Epidermal melanocyte (primary cell): ENCODE results near the gene BLVRA.
A peak's percentile ranks its signal among the peaks of the same experiment; 100 is the strongest.
"Not testable (repeated sequence)": the region's sequence is repeated elsewhere in the genome, so short reads cannot be mapped to it uniquely, and the experiment has no call there.

ENCODE experiments used
- DNase-seq: peaks from one replicate; pipeline ENCODE4 v3.0.0; 2011; ENCODE audit warnings: low spot score; ENCODE audit not compliant: insufficient read length

The BLVRA gene

GRCh38 chr7:43803865-43804264 is 45.4 kb downstream of the BLVRA start:
- no peak for DNase-seq

GRCh38 chr7:43808410-43808809 is 49.9 kb downstream of the BLVRA start:
- DNase-seq, result no peak

- not testable (repeated sequence) for DNase-seq
Observed at GRCh38 chr7:43810195-43810941, 51.9 kb downstream of the BLVRA start.

GRCh38 chr7:43815373-43815772 is 56.9 kb downstream of the BLVRA start:
- no peak for DNase-seq

DNA sequence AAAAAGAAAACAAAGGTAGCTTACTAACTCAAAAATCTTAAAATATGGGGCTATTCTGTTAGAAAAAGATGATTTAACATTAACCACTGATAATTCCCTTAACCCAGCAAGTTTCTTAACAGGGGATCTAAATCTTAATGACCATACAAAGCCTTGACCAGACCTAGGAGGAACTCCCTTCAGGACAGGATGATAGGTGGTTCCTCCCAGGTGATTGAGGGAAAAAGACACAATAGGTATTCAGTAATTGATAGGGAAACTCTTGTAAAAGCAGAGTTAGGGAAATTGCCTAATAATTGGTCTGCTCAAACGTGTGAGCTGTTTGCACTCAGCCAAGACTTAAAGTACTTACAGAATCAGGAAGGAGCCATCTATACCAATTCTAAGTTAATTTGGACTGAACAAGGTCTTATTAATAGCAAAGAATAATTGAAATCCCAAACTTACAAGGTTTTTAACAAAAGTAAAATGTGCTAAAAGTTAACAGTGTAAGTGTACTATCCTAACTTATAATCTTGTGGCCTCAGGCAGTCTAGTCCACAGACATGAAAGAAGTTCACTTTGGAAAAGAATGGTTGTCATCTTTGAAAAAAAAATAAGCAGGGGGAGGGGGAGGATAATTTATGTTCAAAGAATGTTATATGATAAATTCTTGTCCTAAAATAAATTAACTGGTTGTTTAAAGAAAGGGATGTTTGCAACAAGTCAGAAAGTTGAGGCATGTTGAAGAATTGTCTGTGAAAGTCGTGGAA is 57.7 kb downstream of the BLVRA start:
- DNase-seq, result not testable (repeated sequence)

DNA sequence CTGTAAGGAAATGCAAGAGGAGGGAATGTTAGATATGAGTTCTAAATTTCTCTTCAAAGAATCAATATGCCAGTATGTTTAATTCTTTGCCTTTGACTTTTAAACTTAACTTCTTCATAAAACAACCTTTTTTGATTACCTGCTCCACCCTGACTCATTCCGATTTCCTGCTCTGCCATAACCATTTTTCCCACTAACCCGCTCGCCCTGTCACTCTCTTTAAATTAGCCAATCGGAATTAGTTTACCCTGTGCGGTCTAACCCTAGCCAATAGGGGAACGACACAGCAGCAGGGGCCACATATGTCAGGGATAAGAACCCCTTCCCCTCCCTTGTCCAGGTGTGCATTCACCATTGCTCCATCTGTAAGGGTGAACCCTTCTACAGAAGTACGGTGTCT is 64.9 kb downstream of the BLVRA start:
- DNase-seq, result not testable (repeated sequence)

DNA sequence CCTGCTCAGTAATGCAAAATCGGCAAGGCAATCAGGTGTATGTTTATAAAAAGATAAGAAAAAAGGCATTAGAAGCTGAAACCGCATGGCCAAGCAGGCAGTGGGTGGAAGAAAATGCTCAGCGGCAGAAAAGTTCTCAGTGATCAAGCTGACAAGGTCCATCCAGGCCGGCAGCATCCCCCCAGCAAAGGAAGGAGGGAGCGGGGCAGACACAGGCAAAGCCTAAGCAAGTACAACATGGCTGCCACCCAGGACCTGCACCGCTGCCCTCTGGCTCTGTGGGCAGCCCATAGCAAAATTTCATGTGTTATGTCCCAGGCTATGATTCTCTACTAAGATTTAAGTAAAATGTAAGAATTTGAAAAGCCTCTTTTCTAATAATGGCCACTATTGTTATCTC is 65.5 kb downstream of the BLVRA start:
- DNase-seq, result no peak

DNA sequence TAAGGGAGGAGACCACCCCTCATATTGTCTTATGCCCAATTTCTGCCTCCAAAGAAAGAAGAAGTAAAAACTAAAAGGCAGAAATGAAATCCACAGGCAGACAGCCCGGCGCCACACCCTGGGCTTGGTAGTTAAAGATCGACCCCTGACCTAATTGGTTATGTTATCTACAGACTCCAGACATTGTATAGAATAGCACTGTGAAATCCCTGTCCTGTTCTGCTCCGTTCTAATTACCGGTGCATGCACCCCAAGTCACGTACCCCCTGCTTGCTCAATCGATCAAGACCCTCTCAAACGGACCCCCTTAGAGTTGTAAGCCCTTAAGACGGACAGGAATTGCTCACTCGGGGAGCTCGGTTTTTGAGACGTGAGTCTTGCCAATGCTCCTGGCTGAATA is 66.0 kb downstream of the BLVRA start:
- DNase-seq, result not testable (repeated sequence)

GRCh38 chr7:43824963-43825362 is 66.5 kb downstream of the BLVRA start:
- DNase-seq, result no peak

GRCh38 chr7:43825391-43825808 is 66.9 kb downstream of the BLVRA start:
- no peak for DNase-seq

DNA sequence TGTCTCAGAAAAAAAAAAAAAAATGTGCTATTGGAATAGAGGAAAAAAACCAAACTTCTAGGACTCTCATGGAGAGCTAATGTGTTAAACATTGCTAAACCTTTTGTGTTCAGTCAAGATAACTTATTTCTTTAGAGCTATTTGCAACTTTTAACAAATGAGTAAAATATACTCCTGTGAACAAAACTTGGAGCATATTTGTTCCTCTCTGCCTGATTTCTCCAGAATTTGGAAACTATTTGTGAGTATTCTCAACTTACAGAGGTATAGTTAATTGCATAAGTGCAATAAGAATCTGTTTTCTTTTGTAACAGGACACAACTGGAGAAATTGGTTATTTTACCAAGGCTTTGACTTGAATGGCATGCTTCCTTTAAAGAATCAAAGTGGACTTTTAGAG is 72.4 kb downstream of the BLVRA start:
- DNase-seq, result not testable (repeated sequence)

DNA sequence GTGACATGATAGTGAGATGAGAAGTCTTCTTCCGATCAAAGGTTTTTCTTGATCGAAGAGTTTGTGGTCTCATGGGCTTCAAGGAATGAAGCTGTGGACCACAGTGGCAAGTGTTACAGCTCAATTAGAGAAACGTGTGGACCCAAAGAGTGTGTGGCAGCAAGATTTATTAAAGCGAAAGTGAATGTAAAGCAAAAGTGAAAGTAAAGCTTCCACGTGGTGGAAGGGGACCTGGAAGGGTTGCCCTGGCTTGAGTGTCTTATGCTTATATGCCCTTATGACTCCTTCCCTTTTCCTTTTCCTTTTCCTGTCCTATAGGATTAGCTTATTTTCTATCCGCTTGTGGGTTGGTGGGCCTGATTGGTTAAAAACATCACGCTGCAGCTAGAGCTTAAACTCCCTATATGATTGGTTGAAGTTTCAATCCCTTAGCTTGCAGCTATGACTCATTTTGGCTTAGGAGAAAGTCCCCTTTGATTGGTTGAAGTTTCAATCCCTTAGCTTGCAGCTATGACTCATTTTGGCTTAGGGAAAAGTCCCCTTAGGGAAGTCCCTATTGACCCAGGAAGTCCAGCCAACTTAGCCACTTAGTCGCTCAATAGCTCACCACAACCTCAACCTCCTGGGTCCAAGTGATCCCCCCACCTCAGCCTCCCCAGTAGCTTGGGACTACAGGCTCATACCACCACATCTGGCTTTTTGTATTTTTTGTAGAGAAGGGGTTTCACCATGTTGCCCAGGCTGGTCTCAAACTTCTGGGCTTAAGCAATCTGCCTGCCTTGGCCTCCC is 76.2 kb downstream of the BLVRA start:
- DNase-seq, result no peak

DNA sequence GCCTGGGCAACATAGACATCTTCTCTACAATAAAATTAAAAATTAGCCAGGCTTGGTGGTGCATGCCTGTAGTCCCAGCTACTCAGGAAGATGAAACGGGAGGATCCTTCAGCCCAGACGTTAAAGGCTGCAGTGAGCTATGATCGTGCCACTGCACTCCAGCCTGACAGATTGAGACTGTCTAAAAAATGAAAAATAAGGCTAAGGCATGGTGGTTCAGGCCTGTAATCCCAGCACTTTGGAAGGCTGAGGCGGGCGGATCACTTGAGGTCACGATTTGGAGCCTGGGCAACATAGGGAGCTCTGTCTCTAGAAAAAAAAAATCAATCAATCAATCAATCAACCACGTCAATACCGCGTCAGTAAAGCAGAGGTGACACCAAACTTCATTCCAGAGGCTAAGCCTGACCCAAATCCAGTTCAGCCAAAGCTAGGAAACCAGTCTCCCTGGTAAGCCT is 79.8 kb downstream of the BLVRA start:
- DNase-seq, result no peak

DNA sequence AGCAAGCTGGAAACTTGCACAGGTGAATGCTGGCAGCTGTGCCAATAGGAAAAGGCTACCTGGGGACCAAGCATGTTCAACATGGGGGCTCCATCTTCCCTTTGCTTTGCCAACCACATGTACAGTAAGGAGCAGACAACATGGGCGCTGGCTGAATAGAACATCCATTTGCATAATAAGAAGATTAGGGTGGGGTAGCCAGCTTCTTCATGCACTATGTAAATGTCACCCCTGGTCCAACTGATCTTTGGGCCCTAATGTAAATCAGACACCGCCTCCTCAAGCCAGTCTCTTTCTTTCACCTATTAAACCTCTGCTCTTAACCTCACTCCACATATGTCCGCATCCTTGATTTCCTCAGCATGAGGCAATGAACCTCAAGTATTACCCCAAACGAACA is 84.8 kb downstream of the BLVRA start:
- DNase-seq, result no peak

GRCh38 chr7:43844257-43844656 is 85.8 kb downstream of the BLVRA start:
- DNase-seq, result no peak

GRCh38 chr7:43844662-43845061 is 86.2 kb downstream of the BLVRA start:
- DNase-seq, result no peak

GRCh38 chr7:43847496-43847895 is 89.0 kb downstream of the BLVRA start:
- DNase-seq, result no peak

DNA sequence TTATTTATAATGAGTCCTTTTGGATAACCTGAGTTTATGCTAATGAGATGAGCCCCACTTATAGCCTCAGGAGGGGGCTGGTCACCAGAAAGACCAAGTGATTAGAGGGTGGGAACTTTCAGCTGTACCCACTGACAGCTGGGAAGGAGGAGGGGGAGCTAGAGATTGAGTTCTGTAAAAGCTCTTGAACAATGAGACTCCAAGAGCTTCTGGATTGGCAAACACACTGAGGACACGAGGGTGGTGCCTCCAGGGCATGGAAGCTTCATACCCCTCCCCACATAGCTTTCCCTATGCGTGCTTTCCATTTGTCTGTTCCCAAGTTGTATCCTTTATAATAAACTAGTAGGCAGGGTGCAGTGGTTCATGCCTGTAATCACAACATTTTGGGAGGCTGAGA is 90.6 kb downstream of the BLVRA start:
- no peak for DNase-seq

GRCh38 chr7:43850348-43851116 is 92.1 kb downstream of the BLVRA start:
- peak; percentile 23 for DNase-seq

DNA sequence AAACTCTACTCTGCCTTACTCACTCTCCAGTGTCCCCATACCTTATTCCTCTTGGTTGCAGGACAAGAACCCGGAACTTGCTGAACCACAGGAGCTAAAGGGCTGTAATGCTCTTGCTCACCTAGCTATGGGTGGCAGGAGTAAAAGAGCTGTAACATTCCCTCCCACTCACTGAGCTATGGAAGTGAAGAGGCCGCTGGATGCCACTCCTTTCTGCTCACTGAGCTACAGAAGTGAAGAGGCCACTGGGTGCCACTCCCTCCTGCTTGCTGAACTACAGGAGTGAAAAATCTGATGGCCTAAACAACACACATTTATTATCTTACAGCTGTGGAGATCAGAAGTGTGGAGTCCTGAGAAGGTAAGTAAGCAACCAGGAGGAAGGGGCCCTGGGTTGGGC is 93.3 kb downstream of the BLVRA start:
- no peak for DNase-seq

- DNase-seq, result no peak
Observed at GRCh38 chr7:43855176-43855575, 96.7 kb downstream of the BLVRA start.
